Left ventricle myocardium superior (tissue), 1 donor: ENCODE measurements around the gene BTD. TPM values are rescaled to one million over a fixed set of nuclear protein-coding genes. Genes with fewer than 3 reads are reported as not detected.
A peak's percentile ranks its signal among the peaks of the same experiment; 100 is the strongest.

ENCODE experiments used
- ATAC-seq: fragments of 200-7000 bp; cut with Tn5 transposase; one replicate; pipeline ENCODE4 v1.9.1; 2020; ENCODE audit warnings: mild to moderate bottlenecking, moderate library complexity
- DNase-seq: peaks from one replicate; pipeline ENCODE4 v3.0.0-alpha.2; 2020
- intact Hi-C: fragments of 100-400 bp; cut with micrococcal nuclease; formaldehyde crosslinking; loops from one replicate; pipeline ENCODE4 v1.11.0; 2022
- total RNA-seq: library from RNA; stranded (reverse); fragmentation: NEBNext Ultra II Directional; extraction: Animal tissue kit (Norgen Biotek cat#: 25700); gene quantifications from one replicate; pipeline ENCODE4 v1.2.1, GENCODE V29; 2021
- donor health status: DM: no; HTN: yes; CAD: no; lungs with severe emphysema.

The BTD gene
- total RNA-seq, 1 donor from 2014 or later, result 11.0 TPM

- intact Hi-C loops, result loop anchor here (5.0 to 10.0 kb wide), 2 partner anchors 180 to 613 kb away; no protein-coding TSS in a partner anchor
- DNase-seq (no peak), ATAC-seq (no peak)
These were observed 30.7 kb downstream of the BTD start for GRCh38 chr3:15632212-15632580.

GRCh38 chr3:15633159-15633558 is 31.6 kb downstream of the BTD start:
- DNase-seq, result no peak
- no peak for ATAC-seq
- intact Hi-C loops, result loop anchor here (5.0 to 10.0 kb wide), 2 partner anchors 179 to 612 kb away; no protein-coding TSS in a partner anchor

GRCh38 chr3:15633766-15634598 is 32.4 kb downstream of the BTD start:
- ATAC-seq, result no peak
- DNase-seq, result no peak
- intact Hi-C loops, result loop anchor here (5.0 to 10.0 kb wide), 2 partner anchors 178 to 611 kb away; no protein-coding TSS in a partner anchor

GRCh38 chr3:15634671-15635070 is 33.1 kb downstream of the BTD start:
- ATAC-seq, result no peak
- DNase-seq, result no peak
- intact Hi-C loops, result loop anchor here (5.0 to 10.0 kb wide), 2 partner anchors 178 to 610 kb away; no protein-coding TSS in a partner anchor

GRCh38 chr3:15635121-15635661 is 33.6 kb downstream of the BTD start:
- peak; percentile 18 for ATAC-seq
- intact Hi-C loops, result loop anchor here (10.0 kb wide), 1 partner anchor 610 kb away; no protein-coding TSS in a partner anchor
- DNase-seq, result no peak

- DNase-seq (no peak), ATAC-seq (peak; percentile 65)
- intact Hi-C loops, result loop anchor here (10.0 kb wide), 1 partner anchor 609 kb away; no protein-coding TSS in a partner anchor
These were observed 34.6 kb downstream of the BTD start for GRCh38 chr3:15636028-15636709.

GRCh38 chr3:15637131-15637951 is 35.8 kb downstream of the BTD start:
- intact Hi-C loops, result loop anchor here (10.0 kb wide), 1 partner anchor 607 kb away; no protein-coding TSS in a partner anchor
- DNase-seq, result no peak
- ATAC-seq, result no peak

- ATAC-seq, result no peak
- intact Hi-C loops, result loop anchor here (10.0 kb wide), 1 partner anchor 606 kb away; no protein-coding TSS in a partner anchor
- no peak for DNase-seq
These were observed 36.8 kb downstream of the BTD start for GRCh38 chr3:15638193-15638890.

- ATAC-seq (no peak), DNase-seq (no peak)
- intact Hi-C loops, result loop anchor here (10.0 kb wide), 1 partner anchor 606 kb away; no protein-coding TSS in a partner anchor
These were observed 37.3 kb downstream of the BTD start for GRCh38 chr3:15638891-15639262.

GRCh38 chr3:15645246-15645645 is 43.7 kb downstream of the BTD start:
- no peak for ATAC-seq
- no peak for DNase-seq
- intact Hi-C loops, result no loop called here

- no peak for DNase-seq
- ATAC-seq, result no peak
- intact Hi-C loops, result no loop called here
These were observed 44.4 kb downstream of the BTD start for GRCh38 chr3:15645740-15646501.

GRCh38 chr3:15646851-15647511 is 45.4 kb downstream of the BTD start:
- intact Hi-C loops, result no loop called here
- DNase-seq, result peak; percentile 41
- ATAC-seq, result peak; percentile 87

GRCh38 chr3:15647611-15648167 is 46.1 kb downstream of the BTD start:
- peak; percentile 33 for ATAC-seq
- intact Hi-C loops, result no loop called here

GRCh38 chr3:15649341-15649740 is 47.8 kb downstream of the BTD start:
- intact Hi-C loops, result no loop called here
- ATAC-seq (no peak), DNase-seq (no peak)

More at GRCh38 chr3:15647611-15648167, 46.1 kb downstream of the BTD start:
- no peak for DNase-seq

- intact Hi-C loops, result no loop called here
- ATAC-seq (no peak), DNase-seq (no peak)
These were observed 48.3 kb downstream of the BTD start for GRCh38 chr3:15649858-15650257.

- DNase-seq (no peak), ATAC-seq (no peak)
- intact Hi-C loops, result no loop called here
These were observed 49.9 kb downstream of the BTD start for GRCh38 chr3:15651396-15651795.

GRCh38 chr3:15653321-15653720 is 51.8 kb downstream of the BTD start:
- ATAC-seq (no peak), DNase-seq (no peak)
- intact Hi-C loops, result no loop called here
